SK-N-MC (cell line): ENCODE measurements around the gene RNU4-1.

ENCODE experiments used
- DNase-seq: peaks from one replicate; pipeline ENCODE4 v3.0.0-alpha.2; 2011; ENCODE audit warnings: low read depth, low spot score
- H3K27ac ChIP-seq: fragments of 200-600 bp; sonication (generic); 2 replicates; pipeline ENCODE4 v1.5.1; 2016; ENCODE audit warnings: mixed run types
- H3K36me3 ChIP-seq: fragments of 200-600 bp; sonication (generic); 2 replicates; pipeline ENCODE4 v1.6.1; 2017; ENCODE audit warnings: antibody characterized with exemption, low read length, mixed read lengths; ENCODE audit not compliant: insufficient read depth
- H3K4me3 ChIP-seq: fragments of 200-600 bp; sonication (generic); 2 replicates; pipeline ENCODE4 v1.5.1; 2016
- H3K9ac ChIP-seq: fragments of 200-600 bp; sonication (generic); 2 replicates; pipeline ENCODE4 v1.8.0; 2017; ENCODE audit warnings: mixed run types, mixed read lengths; ENCODE audit not compliant: insufficient read length
- H3K9me3 ChIP-seq: fragments of 200-600 bp; sonication (generic); 2 replicates; pipeline ENCODE4 v1.6.1; 2017; ENCODE audit warnings: low read depth, mild to moderate bottlenecking, antibody characterized with exemption, low read length, moderate library complexity, mixed read lengths
- EZH2 ChIP-seq: fragments of 200-600 bp; sonication (generic); IDR thresholded peaks from one replicate; pipeline ENCODE4 v1.6.1; 2017; ENCODE audit warnings: antibody characterized with exemption
- FOXP2 ChIP-seq: optimal IDR thresholded peaks from 2 replicates; pipeline ENCODE3; 2011; ENCODE audit warnings: mild to moderate bottlenecking, moderate library complexity; ENCODE audit not compliant: insufficient read depth; ENCODE audit errors: extremely low read length, control extremely low read depth
- POLR2AphosphoS5 ChIP-seq: IDR thresholded peaks from 2 replicates; pipeline ENCODE4 v1.6.1; 2012; ENCODE audit warnings: mild to moderate bottlenecking, low read depth, low read length, borderline replicate concordance

RNU4-1 gene

GRCh38 chr12:120278137-120279069, 14.6 kb downstream of the RNU4-1 start:
- TF ChIP-seq FOXP2 (no peak), EZH2 (no peak)
- Histone ChIP-seq H3K36me3 (no peaks in the 10 kb centered on the region), H3K4me3 (no peak overlapping the region), H3K27ac (no peak overlapping the region), H3K9ac (no peak overlapping the region), H3K9me3 (no peaks in the 10 kb centered on the region)
- no peak for DNase-seq

GRCh38 chr12:120276734-120277133, 16.3 kb downstream of the RNU4-1 start:
- TF ChIP-seq FOXP2 (no peak), EZH2 (no peak), POLR2AphosphoS5 (no peak)
- Histone ChIP-seq H3K27ac (no peak overlapping the region), H3K4me3 (no peak overlapping the region), H3K36me3 (no peaks in the 10 kb centered on the region), H3K9me3 (no peaks in the 10 kb centered on the region), H3K9ac (no peak overlapping the region)
- DNase-seq, result no peak

- Histone ChIP-seq H3K9me3 (no peaks in the 10 kb centered on the region), H3K4me3 (no peak overlapping the region), H3K27ac (no peak overlapping the region), H3K36me3 (no peaks in the 10 kb centered on the region), H3K9ac (no peak overlapping the region)
- no peak for DNase-seq
- no peak for TF ChIP-seq FOXP2
- peak; percentile 15; the same call in 1 of the 2 replicates for TF ChIP-seq POLR2AphosphoS5
- no peak for TF ChIP-seq EZH2
Measured at GRCh38 chr12:120267736-120268135, 25.3 kb downstream of the RNU4-1 start.

GRCh38 chr12:120266180-120266870, 26.7 kb downstream of the RNU4-1 start:
- TF ChIP-seq EZH2, result no peak
- TF ChIP-seq POLR2AphosphoS5, result no peak
- no peak for TF ChIP-seq FOXP2
- Histone ChIP-seq H3K4me3 (no peak overlapping the region), H3K9me3 (no peaks in the 10 kb centered on the region), H3K36me3 (no peaks in the 10 kb centered on the region), H3K27ac (no peak overlapping the region), H3K9ac (no peak overlapping the region)
- no peak for DNase-seq

- H3K27ac ChIP-seq, result no peak within 1 kb of the TSS
- no peaks in the 10 kb centered on the region for H3K9me3 ChIP-seq
- no peaks in the 10 kb centered on the region for H3K36me3 ChIP-seq
- TF ChIP-seq POLR2AphosphoS5 (peak; percentile 61; the same call in 1 of the 2 replicates), EZH2 (no peak), FOXP2 (no peak)
- DNase-seq, result no peak
- H3K9ac ChIP-seq, result peak within 1 kb of the TSS; percentile 84
- peak within 1 kb of the TSS; percentile 90 for H3K4me3 ChIP-seq
Measured at GRCh38 chr12:120265473-120266179, 27.4 kb downstream of the RNU4-1 start, which contains the start of gene PXN. Gene PXN, minus strand, starts transcription at chr12:120265730. Its CDS starts 101 bp downstream, at chr12:120265629.

GRCh38 chr12:120264904-120265472, 28.0 kb downstream of the RNU4-1 start:
- Histone ChIP-seq H3K9ac (peak overlapping the region; percentile 84), H3K4me3 (peak overlapping the region; percentile 90), H3K27ac (no peak overlapping the region), H3K36me3 (no peaks in the 10 kb centered on the region), H3K9me3 (no peaks in the 10 kb centered on the region)
- DNase-seq, result no peak
- TF ChIP-seq POLR2AphosphoS5 (no peak), EZH2 (no peak), FOXP2 (no peak)

GRCh38 chr12:120264086-120264903, 28.7 kb downstream of the RNU4-1 start:
- H3K9me3 ChIP-seq, result no peaks in the 10 kb centered on the region
- no peaks in the 10 kb centered on the region for H3K36me3 ChIP-seq
- peak overlapping the region; percentile 84 for H3K9ac ChIP-seq
- DNase-seq, result no peak
- peak overlapping the region; percentile 90 for H3K4me3 ChIP-seq
- TF ChIP-seq FOXP2 (no peak), POLR2AphosphoS5 (no peak), EZH2 (no peak)
- no peak overlapping the region for H3K27ac ChIP-seq
